H1 (cell line): ENCODE results near the gene RNF39. TPM values are rescaled to one million over a fixed set of nuclear protein-coding genes. Genes with fewer than 3 reads are reported as not detected.

ENCODE experiments used
- CTCF ChIA-PET: fragments of 300-600 bp; sonication (Branson Sonifier 250); formaldehyde crosslinking; loops from one replicate; lab custom pipeline; 2021; ENCODE audit not compliant: partially characterized antibody; lab: Charles Lee
- POLR2A ChIA-PET: fragments of 300-600 bp; sonication (Branson Sonifier 250); formaldehyde crosslinking; loops from one replicate; lab custom pipeline; 2021; ENCODE audit warnings: inconsistent platforms; ENCODE audit not compliant: partially characterized antibody; lab: Charles Lee
- DNase-seq, 2 experiments: peaks; one replicate each; pipeline versions ENCODE4 v3.0.0 to v3.0.0-alpha.2; 2010 to 2022; ENCODE audit warnings: low spot score in 2 of 2, low read depth in 1 of 2, mixed read lengths in 1 of 2
- FAIRE-seq: peaks from 2 replicates; lab custom pipeline; 2011; peaks lifted over from hg19 to GRCh38; lab: Jason Lieb, UNC
- H2AFZ ChIP-seq: 2 replicates; pipeline ENCODE4 v1.8.1; 2012; ENCODE audit warnings: low read length, inconsistent platforms
- H2AK5ac ChIP-seq: 2 replicates; pipeline ENCODE4 v1.6.1; 2013; ENCODE audit warnings: low read depth, low read length
- H2BK120ac ChIP-seq: replicated peaks from 2 replicates; pipeline ENCODE3; 2013; ENCODE audit warnings: low read depth, low read length, inconsistent platforms
- H2BK12ac ChIP-seq: 2 replicates; pipeline ENCODE4 v1.6.1; 2013; ENCODE audit warnings: low read depth, low read length
- H2BK15ac ChIP-seq: 2 replicates; pipeline ENCODE4 v1.6.1; 2013; ENCODE audit warnings: low read length
- H2BK20ac ChIP-seq: 2 replicates; pipeline ENCODE4 v1.6.1; 2013; ENCODE audit warnings: low read length
- H2BK5ac ChIP-seq: 2 replicates; pipeline ENCODE4 v1.6.1; 2013; ENCODE audit warnings: low read depth, low read length
- H3K14ac ChIP-seq: 2 replicates; pipeline ENCODE4 v1.6.1; 2013; ENCODE audit warnings: inconsistent platforms; ENCODE audit not compliant: insufficient read length
- H3K18ac ChIP-seq: 2 replicates; pipeline ENCODE4 v1.6.1; 2013; ENCODE audit warnings: low read length; ENCODE audit errors: extremely low read depth
- H3K23ac ChIP-seq: 2 replicates; pipeline ENCODE4 v1.6.1; 2013; ENCODE audit warnings: inconsistent platforms; ENCODE audit not compliant: insufficient read length
- H3K23me2 ChIP-seq: 2 replicates; pipeline ENCODE4 v1.6.1; 2013; ENCODE audit warnings: low read depth, low read length
- H3K27ac ChIP-seq: 2 replicates; pipeline ENCODE4 v1.6.1; 2011; ENCODE audit warnings: low read depth, low read length, inconsistent platforms
- H3K27me3 ChIP-seq, 4 experiments: replicated peaks in 1 of 4; 1 replicate in 1 of 4; 2 replicates in 3 of 4; pipeline versions ENCODE4 v1.6.1 to v1.8.1; 2011 to 2013; ENCODE audit warnings: low read length in 3 of 4, mild to moderate bottlenecking in 3 of 4, inconsistent platforms in 2 of 4, mixed read lengths in 2 of 4, moderate library complexity in 1 of 4; ENCODE audit not compliant: control insufficient read depth in 3 of 4, insufficient read depth in 3 of 4; ENCODE audit errors: extremely low read depth in 1 of 4
- H3K36me3 ChIP-seq, 4 experiments: 2 replicates each; pipeline versions ENCODE4 v1.6.1 to v1.8.1; 2011 to 2013; ENCODE audit warnings: mild to moderate bottlenecking in 4 of 4, low read length in 3 of 4, moderate library complexity in 2 of 4, control low read depth in 1 of 4, inconsistent platforms in 1 of 4; ENCODE audit not compliant: insufficient read depth in 4 of 4, control insufficient read depth in 2 of 4
- H3K4ac ChIP-seq: replicated peaks from 2 replicates; pipeline ENCODE3; 2013; ENCODE audit warnings: low read length, low read depth, mixed read lengths, inconsistent platforms; ENCODE audit not compliant: insufficient read length
- H3K4me1 ChIP-seq, 4 experiments: replicated peaks in 1 of 4; 1 replicate in 1 of 4; 2 replicates in 3 of 4; pipeline versions ENCODE4 v1.6.1 to v1.8.1; 2011 to 2013; ENCODE audit warnings: low read length in 3 of 4, inconsistent platforms in 2 of 4, mixed read lengths in 1 of 4; ENCODE audit not compliant: insufficient read depth in 4 of 4, control insufficient read depth in 3 of 4
- H3K4me2 ChIP-seq, 2 experiments: 2 replicates each; pipeline versions ENCODE4 v1.6.1 to v1.8.1; 2011 to 2013; ENCODE audit warnings: low read depth in 2 of 2, low read length in 2 of 2, control low read depth in 1 of 2, inconsistent platforms in 1 of 2, mild to moderate bottlenecking in 1 of 2; ENCODE audit not compliant: insufficient read depth in 1 of 2
- H3K4me3 ChIP-seq, 4 experiments: fragments of 200-600, 300-600 bp in 1 of 4; sonication (generic), shearing (Covaris generic), sonication (Bioruptor Twin) in 1 of 4; 2 replicates each; pipeline versions ENCODE4 v1.5.1 to v1.8.1; 2011 to 2016; ENCODE audit warnings: low read length in 4 of 4, low read depth in 3 of 4, control low read depth in 2 of 4, inconsistent platforms in 2 of 4, mild to moderate bottlenecking in 2 of 4, mixed read lengths in 1 of 4, moderate library complexity in 1 of 4; ENCODE audit not compliant: insufficient read depth in 2 of 4; ENCODE audit errors: extremely low read depth in 1 of 4
- H3K56ac ChIP-seq: replicated peaks from 2 replicates; pipeline ENCODE3; 2013; ENCODE audit warnings: low read depth, mild to moderate bottlenecking, mixed read lengths, low read length, inconsistent platforms; ENCODE audit not compliant: insufficient read length
- H3K79me1 ChIP-seq: 2 replicates; pipeline ENCODE4 v1.6.1; 2013; ENCODE audit warnings: low read depth, low read length, control low read depth
- H3K79me2 ChIP-seq, 2 experiments: 2 replicates each; pipeline versions ENCODE4 v1.6.1 to v1.8.1; 2012 to 2013; ENCODE audit warnings: low read length in 2 of 2, mild to moderate bottlenecking in 2 of 2, inconsistent platforms in 1 of 2; ENCODE audit not compliant: insufficient read depth in 2 of 2, control insufficient read depth in 1 of 2
- H3K9ac ChIP-seq, 4 experiments: replicated peaks in 1 of 4; 1 replicate in 1 of 4; 2 replicates in 3 of 4; pipeline versions ENCODE4 v1.6.1 to v1.8.1; 2011 to 2013; ENCODE audit warnings: low read depth in 3 of 4, low read length in 3 of 4, control low read depth in 2 of 4, mild to moderate bottlenecking in 2 of 4, moderate library complexity in 2 of 4, inconsistent platforms in 1 of 4; ENCODE audit errors: extremely low read depth in 1 of 4
- H3K9me3 ChIP-seq, 2 experiments: 2 replicates each; pipeline versions ENCODE4 v1.6.1 to v1.8.1; 2012 to 2013; ENCODE audit warnings: mild to moderate bottlenecking in 2 of 2, moderate library complexity in 2 of 2, control low read depth in 1 of 2, inconsistent platforms in 1 of 2, low read depth in 1 of 2, low read length in 1 of 2, mixed read lengths in 1 of 2; ENCODE audit not compliant: insufficient read depth in 2 of 2
- H4K20me1 ChIP-seq, 2 experiments: replicated peaks in 1 of 2; 2 replicates each; pipeline versions ENCODE3 to v1.8.1; 2011 to 2013; ENCODE audit warnings: inconsistent platforms in 2 of 2, low read length in 2 of 2, mild to moderate bottlenecking in 1 of 2; ENCODE audit not compliant: insufficient read depth in 2 of 2, control insufficient read depth in 1 of 2
- H4K5ac ChIP-seq: 2 replicates; pipeline ENCODE4 v1.6.1; 2013; ENCODE audit warnings: low read length, low read depth, mixed read lengths, inconsistent platforms; ENCODE audit not compliant: insufficient read length
- H4K8ac ChIP-seq: 2 replicates; pipeline ENCODE4 v1.8.0; 2013; ENCODE audit warnings: mild to moderate bottlenecking, moderate library complexity, low read length, inconsistent platforms; ENCODE audit not compliant: insufficient read depth; ENCODE audit errors: extremely low read depth
- H4K91ac ChIP-seq: replicated peaks from 2 replicates; pipeline ENCODE3; 2013; ENCODE audit warnings: low read length, mixed read lengths, inconsistent platforms; ENCODE audit not compliant: insufficient read length
- BRCA1 ChIP-seq: IDR thresholded peaks from 2 replicates; pipeline ENCODE4 v1.6.1; 2012; ENCODE audit warnings: low read depth, low read length, improper control_type of control experiment
- CBX5 ChIP-seq: fragments of 300-800, 300-1000 bp; sonication (generic); IDR thresholded peaks from 2 replicates; pipeline ENCODE4 v1.7.1; 2016; ENCODE audit warnings: antibody characterized with exemption, low read length, low read depth
- CHD2 ChIP-seq: IDR thresholded peaks from 2 replicates; pipeline ENCODE4 v1.6.1; 2012; ENCODE audit warnings: low read length, improper control_type of control experiment
- GTF2F1 ChIP-seq: IDR thresholded peaks from 2 replicates; pipeline ENCODE4 v1.6.1; 2012; ENCODE audit warnings: low read depth, low read length, improper control_type of control experiment, borderline replicate concordance
- POU5F1 ChIP-seq: IDR thresholded peaks from 2 replicates; pipeline ENCODE4 v1.6.1; 2011; ENCODE audit warnings: low read depth, mild to moderate bottlenecking, low read length, moderate library complexity
- RAD21 ChIP-seq, 2 experiments: IDR thresholded peaks in 1 of 2; conservative IDR thresholded peaks in 1 of 2; 2 replicates each; pipeline ENCODE4 v1.6.1; 2011; ENCODE audit warnings: low read depth in 2 of 2, low read length in 2 of 2, improper control_type of control experiment in 1 of 2, inconsistent platforms in 1 of 2, mild to moderate bottlenecking in 1 of 2, moderate library complexity in 1 of 2
- RFX5 ChIP-seq: IDR thresholded peaks from 2 replicates; pipeline ENCODE4 v1.6.1; 2011; ENCODE audit warnings: low read depth, low read length, improper control_type of control experiment, borderline replicate concordance
- SRF ChIP-seq: IDR thresholded peaks from 2 replicates; pipeline ENCODE4 v1.6.1; 2011; ENCODE audit warnings: mild to moderate bottlenecking, low read depth, low read length, moderate library complexity
- SUZ12 ChIP-seq: fragments of 200-600 bp; sonication (generic); IDR thresholded peaks from 2 replicates; pipeline ENCODE4 v1.6.1; 2012; ENCODE audit warnings: mild to moderate bottlenecking, inconsistent platforms, low read length, moderate library complexity, mixed read lengths
- TAF7 ChIP-seq: optimal IDR thresholded peaks from 2 replicates; pipeline ENCODE3; 2011; ENCODE audit warnings: low read depth, mild to moderate bottlenecking, inconsistent platforms, low read length, moderate library complexity, borderline replicate concordance
- TEAD4 ChIP-seq: IDR thresholded peaks from 2 replicates; pipeline ENCODE4 v1.6.1; 2012; ENCODE audit warnings: low read depth, low read length, inconsistent platforms, mixed read lengths
- polyA plus RNA-seq, 7 experiments: library from polyadenylated mRNA; depleted of rRNA in 3 of 7; stranded (reverse) in 5 of 7; unstranded in 2 of 7; fragments of >200 nt in 5 of 7; fragments of 200-250 nt in 2 of 7; gene quantifications; 1 replicate in 5 of 7; 2 replicates in 1 of 7; 4 replicates in 1 of 7; pipeline versions ENCODE4 v1.2.1 to v1.2.3, GENCODE V29; 2011 to 2013; ENCODE audit warnings: missing spikeins in 2 of 7, mixed read lengths in 2 of 7
- total RNA-seq: library from RNA; stranded (reverse); fragmentation: NEBNext Ultra II Directional; extraction: Animal tissue kit (Norgen Biotek cat#: 25700); gene quantifications from 2 replicates; pipeline ENCODE4 v1.2.1, GENCODE V29; 2021
- TF ChIP-seq, protein P1 (sequence below): IDR thresholded peaks from 2 replicates; pipeline ENCODE4 v1.6.1; 2012; ENCODE audit warnings: low read length, inconsistent platforms

The RNF39 gene
- total and polyA plus RNA-seq, 2 of the 8 experiments (the other 6 are each of a cell fraction or from before 2014, with no cell fraction given): 1.4 to 2.3 TPM

DNA sequence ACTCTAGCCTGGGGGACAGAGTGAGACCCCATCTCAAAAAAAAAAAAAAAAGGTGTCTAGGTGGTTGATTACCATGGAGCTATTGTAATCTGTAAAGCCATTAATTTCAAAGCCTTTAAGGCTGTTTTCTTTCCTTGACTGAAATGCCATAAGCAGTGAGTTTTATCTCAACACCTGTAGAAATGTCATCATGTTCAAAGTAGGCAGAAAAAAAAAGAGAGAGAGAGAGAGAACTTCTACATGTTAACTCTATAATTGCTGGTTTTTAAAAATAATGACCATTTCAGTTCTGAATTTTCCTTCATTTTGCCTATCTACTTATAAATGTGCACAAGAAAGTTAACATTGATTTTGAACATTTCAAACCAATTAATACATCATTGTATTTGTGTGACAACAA is 44.2 kb downstream of the RNF39 start:
- Histone ChIP-seq H3K18ac (no peak overlapping the region), H3K23ac (no peak overlapping the region), H3K36me3 (no peaks in the 10 kb centered on the region), H2AK5ac (no peak overlapping the region), H3K27me3 (no peaks in the 10 kb centered on the region), H4K5ac (no peak overlapping the region), H2BK5ac (no peak overlapping the region), H3K27ac (no peak overlapping the region), H4K91ac (no peak overlapping the region), H3K4me2 (no peak overlapping the region), H3K23me2 (no peaks in the 10 kb centered on the region), H3K4ac (no peak overlapping the region), H2BK120ac (no peak overlapping the region), H4K20me1 (no peaks in the 10 kb centered on the region), H2BK20ac (no peak overlapping the region), H3K9ac (no peak overlapping the region), H3K56ac (no peak overlapping the region), H3K14ac (no peak overlapping the region), H3K4me3 (no peak overlapping the region), H2AFZ (no peak overlapping the region), H3K79me1 (no peaks in the 10 kb centered on the region), H4K8ac (no peak overlapping the region), H3K79me2 (no peaks in the 10 kb centered on the region), H2BK15ac (no peak overlapping the region), H3K4me1 (no peaks in the 10 kb centered on the region), H3K9me3 (no peaks in the 10 kb centered on the region), H2BK12ac (no peak overlapping the region)
- no peak for DNase-seq
- ChIA-PET POLR2A (no interaction called here), CTCF (no interaction called here)
- FAIRE-seq: no peak
- TF ChIP-seq SUZ12 (no peak), RFX5 (no peak), BRCA1 (no peak), GTF2F1 (no peak), POU5F1 (no peak), CHD2 (no peak), SRF (no peak), CBX5 (no peak), TAF7 (no peak), TEAD4 (no peak), RAD21 (IDR thresholded peaks at IDR 0.05 in 1 of 2, conservative IDR thresholded peaks at IDR 0.05 in 1 of 2; ENCODE audit: low read depth in 2 of 2, low read length in 2 of 2) (no peak)
- TF ChIP-seq, protein P1, sequence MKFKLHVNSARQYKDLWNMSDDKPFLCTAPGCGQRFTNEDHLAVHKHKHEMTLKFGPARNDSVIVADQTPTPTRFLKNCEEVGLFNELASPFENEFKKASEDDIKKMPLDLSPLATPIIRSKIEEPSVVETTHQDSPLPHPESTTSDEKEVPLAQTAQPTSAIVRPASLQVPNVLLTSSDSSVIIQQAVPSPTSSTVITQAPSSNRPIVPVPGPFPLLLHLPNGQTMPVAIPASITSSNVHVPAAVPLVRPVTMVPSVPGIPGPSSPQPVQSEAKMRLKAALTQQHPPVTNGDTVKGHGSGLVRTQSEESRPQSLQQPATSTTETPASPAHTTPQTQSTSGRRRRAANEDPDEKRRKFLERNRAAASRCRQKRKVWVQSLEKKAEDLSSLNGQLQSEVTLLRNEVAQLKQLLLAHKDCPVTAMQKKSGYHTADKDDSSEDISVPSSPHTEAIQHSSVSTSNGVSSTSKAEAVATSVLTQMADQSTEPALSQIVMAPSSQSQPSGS: no peak
